Hematopoietic multipotent progenitor cell treated with erythropoietin and hydrocortisone succinate and interleukin-3 and kit ligand, for 4 days (in vitro differentiated cells): ENCODE results near the gene ELOVL1.

Experiments used
- DNase-seq: peaks from one replicate; pipeline ENCODE4 v3.0.0-alpha.2; 2015

The ELOVL1 gene

DNA sequence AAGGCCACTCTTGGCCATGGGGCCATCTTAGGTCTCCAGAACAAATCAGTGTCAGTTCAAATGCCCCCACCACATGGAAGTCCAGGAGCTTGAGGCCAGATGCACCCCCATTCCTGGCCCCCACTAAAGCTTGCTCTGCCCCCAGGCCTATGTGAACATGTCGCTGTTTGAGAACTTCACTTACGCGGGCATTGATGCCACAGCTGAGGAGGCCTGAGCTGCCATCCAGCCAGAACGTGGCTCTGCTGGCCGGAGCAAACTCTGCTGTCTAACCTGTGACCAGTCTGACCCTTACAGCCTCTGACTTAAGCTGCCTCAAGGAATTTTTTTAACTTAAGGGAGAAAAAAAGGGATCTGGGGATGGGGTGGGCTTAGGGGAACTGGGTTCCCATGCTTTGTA, 45.3 kb downstream of the ELOVL1 start:
- no peak for DNase-seq

DNA sequence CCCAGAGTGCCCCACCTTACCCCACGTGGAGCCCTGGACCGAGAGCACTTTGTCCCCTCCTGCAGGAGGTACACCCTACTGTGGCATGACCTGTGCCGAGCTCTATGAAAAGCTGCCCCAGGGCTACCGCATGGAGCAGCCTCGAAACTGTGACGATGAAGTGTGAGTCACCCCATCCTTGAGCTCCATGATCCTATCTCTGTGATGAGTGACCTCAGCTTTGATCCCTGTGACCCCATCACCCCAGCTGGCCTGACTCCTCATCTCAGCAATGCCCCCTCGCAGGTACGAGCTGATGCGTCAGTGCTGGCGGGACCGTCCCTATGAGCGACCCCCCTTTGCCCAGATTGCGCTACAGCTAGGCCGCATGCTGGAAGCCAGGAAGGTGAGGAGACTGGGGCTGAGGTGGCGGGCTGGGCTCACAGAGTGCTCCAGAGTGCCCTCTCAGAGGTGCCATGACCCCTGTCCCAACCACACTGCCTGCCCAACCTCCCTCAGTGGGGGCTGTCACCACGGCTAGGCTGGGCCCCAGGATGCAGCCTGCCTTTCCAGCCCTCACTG, 46.4 kb downstream of the ELOVL1 start:
- no peak for DNase-seq

DNA sequence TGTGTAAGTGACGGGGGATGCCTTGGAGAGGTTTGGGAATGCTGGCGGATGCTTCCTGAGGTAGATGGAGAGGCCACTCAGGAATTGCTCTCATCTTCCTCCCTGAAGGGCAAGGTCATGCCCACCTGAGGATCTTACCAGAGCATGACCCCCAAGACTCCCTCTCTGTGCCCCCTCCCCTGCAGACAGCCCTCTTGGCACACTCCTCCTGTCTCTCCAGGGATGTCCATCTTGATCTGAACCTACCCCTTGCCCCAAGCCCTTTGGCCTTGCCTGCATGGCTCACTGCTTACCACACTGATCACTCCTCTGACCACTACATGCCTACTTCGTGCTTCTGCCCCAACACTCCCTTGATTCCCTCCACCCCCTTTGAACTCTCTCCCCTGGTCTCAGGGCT, 48.0 kb downstream of the ELOVL1 start:
- DNase-seq = no peak

DNA sequence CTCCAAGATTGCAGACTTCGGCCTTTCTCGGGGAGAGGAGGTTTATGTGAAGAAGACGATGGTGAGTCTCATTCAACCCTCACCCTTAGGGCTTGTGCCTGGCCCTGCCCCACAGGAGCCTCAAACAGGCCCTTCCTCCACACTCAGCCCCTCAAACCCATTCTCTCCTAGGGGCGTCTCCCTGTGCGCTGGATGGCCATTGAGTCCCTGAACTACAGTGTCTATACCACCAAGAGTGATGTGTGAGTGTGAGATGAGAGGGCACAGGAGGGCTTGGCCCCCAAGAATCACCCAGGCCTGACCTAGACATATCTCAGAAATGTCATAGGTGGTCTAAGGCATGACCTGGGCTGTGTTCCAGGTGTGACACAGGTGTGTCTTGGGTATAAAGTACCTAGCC, 48.5 kb downstream of the ELOVL1 start:
- no peak for DNase-seq

DNA sequence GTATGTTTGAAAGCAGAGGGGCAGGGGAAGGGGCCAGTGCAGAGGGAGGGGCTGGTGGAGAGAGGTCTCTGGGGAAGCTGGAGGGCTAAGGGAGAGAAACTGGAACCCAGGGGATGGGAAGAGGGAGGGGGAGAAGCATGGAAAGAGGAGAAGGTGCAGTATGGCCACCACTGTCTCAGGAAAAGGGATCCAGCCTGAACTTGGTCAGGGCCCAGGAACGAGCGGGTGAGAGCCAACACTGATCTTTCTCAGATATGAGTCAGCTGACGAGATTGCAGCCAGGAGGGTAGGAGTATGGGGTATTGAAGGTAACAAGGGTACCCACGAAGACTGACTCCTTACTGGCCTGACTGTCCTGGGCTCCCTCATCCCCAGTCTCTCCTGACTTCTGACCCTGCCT, 49.0 kb downstream of the ELOVL1 start:
- no peak for DNase-seq

DNA sequence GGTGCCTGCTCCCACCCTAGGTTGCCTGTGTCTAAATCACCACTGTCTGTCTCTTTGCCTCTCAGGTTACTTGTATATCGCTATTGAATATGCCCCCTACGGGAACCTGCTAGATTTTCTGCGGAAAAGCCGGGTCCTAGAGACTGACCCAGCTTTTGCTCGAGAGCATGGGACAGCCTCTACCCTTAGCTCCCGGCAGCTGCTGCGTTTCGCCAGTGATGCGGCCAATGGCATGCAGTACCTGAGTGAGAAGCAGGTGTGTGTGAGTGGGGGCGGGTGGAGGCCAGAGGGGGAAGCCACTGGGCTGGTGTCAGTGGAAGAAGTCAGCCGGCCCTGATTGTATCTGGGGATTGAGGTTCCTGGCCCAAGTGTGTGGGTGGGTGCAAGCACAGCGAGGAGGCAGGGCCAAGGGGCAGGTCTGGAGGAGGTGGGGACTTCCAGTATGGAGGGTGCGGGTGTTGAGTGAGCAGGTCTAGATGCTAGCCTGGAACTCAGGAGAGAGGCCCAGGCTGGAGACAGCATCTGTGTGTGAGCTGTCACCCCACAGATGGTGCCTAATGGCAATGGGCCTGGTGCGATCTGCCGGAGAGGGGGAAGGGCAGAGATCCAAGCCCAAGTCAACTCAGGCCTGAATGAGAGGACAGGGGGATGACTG, 49.9 kb downstream of the ELOVL1 start:
- no peak for DNase-seq

DNA sequence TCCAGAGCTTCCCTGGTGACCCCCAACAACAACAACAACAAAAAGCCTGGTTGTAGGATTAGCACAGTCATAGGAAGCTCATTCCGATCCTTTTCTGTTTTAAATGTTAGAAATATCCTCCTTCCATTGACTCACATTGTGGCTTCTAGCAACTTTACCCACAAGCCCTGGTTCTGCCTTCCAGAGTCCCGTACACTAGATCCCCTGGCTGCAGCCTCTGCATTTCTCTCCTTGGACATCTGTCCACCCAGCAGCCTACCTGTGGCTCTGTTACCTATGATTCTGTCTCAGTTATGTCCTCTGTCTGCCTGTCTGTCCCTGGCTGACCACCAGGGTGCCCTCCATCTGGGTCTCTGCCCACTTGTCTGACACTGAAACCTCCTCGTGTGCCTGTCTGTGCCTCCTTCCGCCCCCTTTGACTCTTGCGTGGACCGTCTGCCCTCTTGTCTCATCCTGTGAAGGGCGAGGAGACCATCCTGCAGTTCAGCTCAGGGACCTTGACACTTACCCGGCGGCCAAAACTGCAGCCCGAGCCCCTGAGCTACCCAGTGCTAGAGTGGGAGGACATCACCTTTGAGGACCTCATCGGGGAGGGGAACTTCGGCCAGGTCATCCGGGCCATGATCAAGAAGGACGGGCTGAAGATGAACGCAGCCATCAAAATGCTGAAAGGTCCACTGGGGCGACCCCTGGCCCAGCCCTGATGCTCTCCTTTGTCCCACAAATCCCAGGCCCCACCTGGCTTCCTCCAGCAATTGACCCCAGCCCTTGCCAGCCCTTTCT, 50.9 kb downstream of the ELOVL1 start:
- no peak for DNase-seq

DNA sequence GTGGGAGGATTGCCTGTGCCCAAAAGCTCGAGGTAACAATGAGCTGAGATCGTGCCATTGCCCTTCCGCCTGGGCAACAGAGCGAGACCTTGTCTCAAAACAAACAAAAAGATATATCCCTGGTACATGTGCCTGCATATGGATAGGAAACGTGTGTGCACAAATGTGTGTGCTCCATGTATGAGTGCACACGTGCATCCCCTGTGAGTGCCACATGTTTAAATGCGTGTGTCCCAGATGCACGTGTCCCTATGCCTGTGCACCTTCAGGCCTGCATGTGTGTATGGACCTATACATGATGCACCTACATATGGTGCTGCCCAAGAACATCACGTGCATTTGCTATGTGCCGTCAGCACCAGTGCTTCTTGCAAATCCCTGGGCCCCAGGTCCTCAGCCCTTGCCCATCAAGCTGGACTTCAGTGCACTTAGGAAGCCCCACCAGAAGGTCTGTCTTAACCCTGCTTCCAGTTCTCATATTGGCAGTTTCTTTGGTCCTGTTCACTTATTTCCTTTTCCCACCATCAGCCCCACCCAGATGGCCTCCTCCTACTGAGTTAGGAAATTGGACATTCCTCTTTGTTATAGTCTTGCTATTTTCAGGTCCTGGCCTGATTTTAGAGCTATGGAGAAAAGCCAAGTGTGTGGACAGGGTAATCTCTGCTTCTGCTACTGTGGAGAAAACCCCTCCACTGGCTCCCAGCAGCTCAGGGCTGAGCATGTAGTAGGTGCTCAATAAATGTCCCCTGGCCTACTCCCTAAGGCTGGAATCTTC, 51.7 kb downstream of the ELOVL1 start:
- no peak for DNase-seq

DNA sequence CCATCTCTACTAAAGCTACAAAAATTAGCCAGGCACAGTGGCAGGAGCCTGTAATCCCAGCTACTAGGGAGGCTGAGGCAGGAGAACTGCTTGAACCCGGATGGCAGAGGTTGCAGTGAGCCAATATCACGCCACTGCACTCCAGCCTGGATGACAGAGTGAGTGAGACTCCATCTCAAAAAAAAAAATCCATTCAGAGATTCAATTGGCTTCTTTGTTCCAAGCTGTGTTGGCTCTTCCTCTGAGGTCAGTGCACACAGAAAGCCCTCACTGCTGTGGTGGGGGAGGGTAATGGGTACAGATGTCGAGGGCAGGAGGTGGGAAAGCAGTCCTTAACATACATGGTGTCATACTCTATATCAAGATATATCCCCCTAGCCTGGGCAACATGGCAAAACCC, 52.3 kb downstream of the ELOVL1 start:
- no peak for DNase-seq

DNA sequence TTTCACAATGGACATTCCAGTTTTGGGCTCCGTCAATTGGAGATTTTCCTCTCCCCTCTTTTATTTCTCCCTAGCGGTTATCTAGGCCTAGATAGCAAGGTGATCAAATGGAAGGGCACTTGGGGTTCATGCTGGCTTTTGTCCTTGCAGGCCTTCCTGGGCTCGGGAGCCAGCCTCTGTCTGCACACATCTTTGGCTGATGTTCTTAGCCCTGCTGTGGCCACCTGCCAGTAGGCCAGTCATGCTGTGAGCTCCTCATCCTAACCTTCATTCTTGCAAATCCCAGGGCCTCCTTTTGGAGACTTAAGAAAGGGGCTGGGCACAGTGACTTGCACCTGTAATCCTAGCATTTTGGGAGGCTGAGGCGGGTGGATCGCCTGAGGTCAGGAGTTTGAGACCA, 53.6 kb downstream of the ELOVL1 start:
- DNase-seq = no peak

DNA sequence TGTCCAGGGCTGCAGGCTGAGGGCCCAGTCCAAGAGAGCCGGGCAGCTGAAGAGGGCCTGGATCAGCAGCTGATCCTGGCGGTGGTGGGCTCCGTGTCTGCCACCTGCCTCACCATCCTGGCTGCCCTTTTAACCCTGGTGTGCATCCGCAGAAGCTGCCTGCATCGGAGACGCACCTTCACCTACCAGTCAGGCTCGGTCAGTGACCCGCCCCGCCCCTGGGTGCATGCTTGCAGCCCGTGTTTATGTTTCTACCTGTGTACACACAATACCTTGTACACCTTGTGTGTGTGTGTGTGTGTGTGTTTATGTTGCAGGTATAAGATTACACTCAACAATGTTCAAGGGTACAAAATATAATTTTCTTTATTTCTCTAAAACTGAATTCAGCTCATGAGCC, 54.0 kb downstream of the ELOVL1 start:
- no peak for DNase-seq
